Esophagus squamous epithelium (tissue), 5 donors: ENCODE results near the gene FNIP1. TPM values are rescaled to one million over a fixed set of nuclear protein-coding genes. Genes with fewer than 3 reads are reported as not detected.

Experiments used
- DNase-seq: peaks from one replicate; lab custom pipeline; 2025; lab: John Stamatoyannopoulos, UW
- H3K27ac ChIP-seq, 4 donors: fragments of 200-600 bp; sonication (generic); one replicate each; pipeline ENCODE4 v1.5.1; 2016 to 2019; ENCODE audit warnings: mild to moderate bottlenecking in 1 of 4
- H3K27me3 ChIP-seq, 4 donors: fragments of 200-600 bp; sonication (generic); 1 replicate in 3 of 4; 2 replicates in 1 of 4; pipeline versions ENCODE4 v1.5.1 to v1.6.0; 2017 to 2021; ENCODE audit warnings: antibody characterized with exemption in 1 of 4
- H3K36me3 ChIP-seq, 3 donors: fragments of 200-600 bp; sonication (generic); one replicate each; pipeline ENCODE4 v1.5.1; 2016 to 2019
- H3K4me1 ChIP-seq, 3 donors: fragments of 200-600 bp; sonication (generic); one replicate each; pipeline ENCODE4 v1.5.1; 2017 to 2019
- H3K4me3 ChIP-seq, 4 donors: fragments of 200-600 bp; sonication (generic); 1 replicate in 3 of 4; 2 replicates in 1 of 4; pipeline ENCODE4 v1.5.1; 2016 to 2019; ENCODE audit warnings: mild to moderate bottlenecking in 2 of 4, moderate library complexity in 1 of 4
- H3K9me3 ChIP-seq, 3 donors: fragments of 200-600 bp; sonication (generic); one replicate each; pipeline ENCODE4 v1.5.1; 2016 to 2019
- POLR2A ChIP-seq, 4 donors: fragments of 450-650 bp; IDR thresholded peaks; one replicate each; pipeline ENCODE4 v1.6.1; 2017; ENCODE audit warnings: antibody characterized with exemption in 4 of 4, mild to moderate bottlenecking in 4 of 4, moderate library complexity in 3 of 4
- WGBS, 2 donors: methylation state at CpG; one replicate each; pipeline ENCODE4 v1.1.5; 2018; 5-methylcytosine and 5-hydroxymethylcytosine counted together
- intact Hi-C: fragments of 100-400 bp; cut with DNase I; formaldehyde crosslinking; loops from one replicate; pipeline ENCODE4 v1.15.0; 2022
- total RNA-seq, 4 donors: library from RNA; depleted of rRNA; stranded (reverse); fragments of >200 nt; gene quantifications; one replicate each; pipeline ENCODE4 v1.1.0, GENCODE V29; 2016
- TF ChIP-seq, protein P1 (sequence below), 6 experiments: fragments of 450-650 bp in 4 of 6; fragments of 200-600 bp in 2 of 6; sonication (generic) in 2 of 6; IDR thresholded peaks; one replicate each; pipeline ENCODE4 v1.5.1; 2016 to 2019; ENCODE audit warnings: antibody characterized with exemption in 6 of 6, mild to moderate bottlenecking in 4 of 6, moderate library complexity in 4 of 6
- donor health status: DM: yes; HTN: yes; CAD: no.

FNIP1 gene
- total RNA-seq, 4 donors from 2014 or later, result 7.6 to 41.6 (median 20.7) TPM

DNA sequence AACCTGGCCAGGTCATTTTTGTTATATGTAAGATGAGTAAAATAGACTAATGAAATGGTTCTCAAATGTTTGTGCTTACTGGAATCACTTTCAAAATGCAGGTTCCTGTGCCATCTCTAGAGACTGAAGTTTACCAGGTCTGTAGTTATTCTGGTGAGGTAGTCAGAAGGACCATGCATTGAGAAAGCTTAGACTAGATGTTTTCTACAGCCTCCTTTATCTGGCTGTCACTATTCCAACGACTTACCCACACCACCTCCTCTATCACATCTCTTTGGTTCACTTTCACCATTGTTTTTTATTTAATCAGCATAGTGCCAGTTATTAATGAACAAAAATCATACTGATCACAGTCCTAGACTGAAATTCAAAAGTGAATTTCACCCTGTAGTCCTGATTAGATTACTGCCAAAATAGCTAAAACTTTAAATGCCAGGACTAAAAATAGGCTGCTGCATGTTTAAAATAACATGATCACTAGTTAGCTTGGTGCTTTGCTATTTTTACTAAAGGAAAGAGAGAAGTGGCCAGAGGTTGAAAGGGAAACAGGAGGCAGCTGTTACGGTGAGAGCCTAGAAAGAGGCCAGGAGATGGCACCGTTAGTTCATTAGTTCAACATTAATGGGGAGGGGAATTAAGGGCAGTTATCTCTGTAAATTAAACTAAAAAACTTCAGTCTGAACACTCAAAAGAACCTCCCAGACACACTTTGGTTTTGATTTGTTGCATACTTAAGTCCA, 13.9 kb upstream of the FNIP1 start:
- Histone ChIP-seq H3K27ac (no peak overlapping the region), H3K4me3 (no peak overlapping the region), H3K4me1 (no peaks in the 10 kb centered on the region), H3K9me3 (no peaks in the 10 kb centered on the region), H3K36me3 (no peaks in the 10 kb centered on the region), H3K27me3 (no peaks in the 10 kb centered on the region)
- 7 to 17% methylated on average over 3 of the region's 3 CpGs for WGBS, 2 donors
- TF ChIP-seq POLR2A (IDR thresholded peaks at IDR 0.05), result no peak
- TF ChIP-seq, protein P1, sequence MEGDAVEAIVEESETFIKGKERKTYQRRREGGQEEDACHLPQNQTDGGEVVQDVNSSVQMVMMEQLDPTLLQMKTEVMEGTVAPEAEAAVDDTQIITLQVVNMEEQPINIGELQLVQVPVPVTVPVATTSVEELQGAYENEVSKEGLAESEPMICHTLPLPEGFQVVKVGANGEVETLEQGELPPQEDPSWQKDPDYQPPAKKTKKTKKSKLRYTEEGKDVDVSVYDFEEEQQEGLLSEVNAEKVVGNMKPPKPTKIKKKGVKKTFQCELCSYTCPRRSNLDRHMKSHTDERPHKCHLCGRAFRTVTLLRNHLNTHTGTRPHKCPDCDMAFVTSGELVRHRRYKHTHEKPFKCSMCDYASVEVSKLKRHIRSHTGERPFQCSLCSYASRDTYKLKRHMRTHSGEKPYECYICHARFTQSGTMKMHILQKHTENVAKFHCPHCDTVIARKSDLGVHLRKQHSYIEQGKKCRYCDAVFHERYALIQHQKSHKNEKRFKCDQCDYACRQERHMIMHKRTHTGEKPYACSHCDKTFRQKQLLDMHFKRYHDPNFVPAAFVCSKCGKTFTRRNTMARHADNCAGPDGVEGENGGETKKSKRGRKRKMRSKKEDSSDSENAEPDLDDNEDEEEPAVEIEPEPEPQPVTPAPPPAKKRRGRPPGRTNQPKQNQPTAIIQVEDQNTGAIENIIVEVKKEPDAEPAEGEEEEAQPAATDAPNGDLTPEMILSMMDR (IDR thresholded peaks at IDR 0.05), result peak in 1 of 6 experiments; percentile 6
- no peak for DNase-seq
- intact Hi-C loops, result no loop called here

DNA sequence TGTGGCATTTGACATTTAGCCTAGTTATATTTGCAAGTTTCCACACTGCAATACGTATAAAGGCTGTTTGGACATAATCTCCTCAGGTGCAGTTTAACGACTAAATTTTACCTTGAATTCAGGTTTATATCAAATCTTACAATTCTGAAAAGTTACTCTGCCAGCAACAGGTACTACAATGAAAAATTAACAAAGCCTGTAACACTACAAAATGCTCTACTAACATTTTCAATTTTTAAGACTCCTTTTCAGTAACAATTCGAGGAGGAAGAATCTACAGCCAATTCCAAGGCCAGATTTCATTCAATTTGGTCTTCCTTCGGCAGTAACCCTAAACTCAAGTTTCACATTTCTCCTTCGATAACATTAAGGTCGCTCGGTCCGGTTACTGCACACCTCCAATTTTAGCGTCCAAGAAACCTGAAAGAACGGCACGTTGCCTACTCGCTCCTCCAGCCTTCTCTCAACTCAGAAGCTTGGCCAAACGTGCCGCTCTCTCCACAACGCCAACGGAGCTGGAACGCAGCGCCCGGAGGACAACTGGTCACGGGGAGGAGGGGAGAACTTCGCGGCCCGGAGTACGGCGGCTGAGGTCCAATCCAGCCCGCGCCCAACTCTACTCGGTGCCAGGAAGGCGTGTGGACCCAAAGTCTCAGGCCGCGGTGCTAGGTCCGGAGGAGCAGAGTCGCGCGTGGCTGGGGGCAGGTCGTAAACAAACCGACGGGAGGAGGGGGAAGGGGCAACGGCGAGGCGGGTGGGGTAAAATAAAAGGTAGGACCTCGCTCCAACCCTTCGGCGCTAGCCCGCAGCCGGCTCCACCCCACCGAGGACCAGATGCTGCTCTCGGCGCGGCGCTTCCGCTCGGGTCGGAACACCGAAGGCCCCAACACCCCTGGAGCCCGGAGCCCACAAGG, 681 bp downstream of the FNIP1 start:
- DNase-seq, result peak; percentile 35
- TF ChIP-seq POLR2A (IDR thresholded peaks at IDR 0.05), result no peak
- TF ChIP-seq, protein P1 (IDR thresholded peaks at IDR 0.05), result no peak
- Histone ChIP-seq H3K27me3 (no peaks in the 10 kb centered on the region), H3K4me1 (peaks cover 4 to 47% (median 22%) of the 10 kb centered on the region in 3 donors), H3K27ac (peak overlapping the region; percentile 98 to 99 (median 98)), H3K36me3 (no peaks in the 10 kb centered on the region), H3K4me3 (peak overlapping the region; percentile 90 to 99 (median 97)), H3K9me3 (no peaks in the 10 kb centered on the region)
- 1% methylated on average over 10 to 33 of the region's 56 CpGs for WGBS, 2 donors
- intact Hi-C loops, result loop anchor here (10.0 kb wide), 1 partner anchor 161 kb away; the partner anchor contains the start of gene RAPGEF6

DNA sequence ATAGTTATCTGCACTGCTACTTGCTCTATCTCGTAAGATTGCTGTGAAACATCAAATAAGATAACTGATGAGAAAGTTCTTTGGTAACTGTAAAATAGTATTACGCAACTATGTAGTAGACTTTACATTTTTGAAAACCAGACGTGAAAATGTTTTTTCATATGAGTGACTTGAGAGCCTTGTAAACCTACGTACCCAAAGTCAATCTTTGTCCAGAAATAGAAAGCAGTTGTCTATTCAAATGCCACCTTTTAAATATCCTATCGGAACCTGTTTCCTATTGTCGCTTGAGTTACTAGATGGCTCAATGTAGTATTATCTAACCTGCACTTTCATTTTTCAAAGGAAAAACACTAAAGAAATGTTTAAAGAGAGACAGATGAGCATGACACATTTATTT, 1.6 kb downstream of the FNIP1 start:
- H3K9me3 ChIP-seq, result no peaks in the 10 kb centered on the region
- H3K27me3 ChIP-seq, result no peaks in the 10 kb centered on the region
- peak overlapping the region in 3 of 4 donors; percentile 90 to 99 (median 98) for H3K4me3 ChIP-seq
- no peaks in the 10 kb centered on the region for H3K36me3 ChIP-seq
- intact Hi-C loops, result loop anchor here (10.0 kb wide), 1 partner anchor 160 kb away; the partner anchor contains the start of gene RAPGEF6
- H3K4me1 ChIP-seq, result peaks cover 4 to 50% (median 22%) of the 10 kb centered on the region in 3 donors
- peak overlapping the region in 2 of 4 donors; percentile 0 to 99 for H3K27ac ChIP-seq
- WGBS, 2 donors, result 28 to 38% methylated on average over 6 of the region's 6 CpGs
- DNase-seq, result no peak
- TF ChIP-seq POLR2A (IDR thresholded peaks at IDR 0.05), result no peak
- TF ChIP-seq, protein P1 (IDR thresholded peaks at IDR 0.05), result no peak

DNA sequence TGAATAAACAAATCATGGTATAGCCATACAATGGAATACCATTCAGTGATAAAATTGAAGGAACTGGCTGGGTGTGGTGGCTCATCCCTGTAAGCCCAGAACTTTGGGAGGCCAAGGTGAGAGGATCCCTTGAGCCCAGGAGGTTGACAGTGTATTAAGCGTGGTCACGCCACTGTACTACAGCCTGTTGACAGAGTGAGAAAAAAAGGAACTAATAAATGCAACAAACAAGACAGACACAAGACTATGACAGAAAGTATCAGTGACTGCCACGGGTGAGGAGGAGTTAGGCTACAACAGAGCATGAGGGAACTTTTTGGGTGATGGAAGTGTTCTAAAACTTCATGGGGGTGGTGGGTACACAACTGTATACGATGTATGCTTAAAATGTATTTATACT, 2.2 kb downstream of the FNIP1 start:
- TF ChIP-seq, protein P1 (IDR thresholded peaks at IDR 0.05), result no peak
- no peak for TF ChIP-seq POLR2A (IDR thresholded peaks at IDR 0.05)
- no peak overlapping the region for H3K27ac ChIP-seq
- peak overlapping the region in 2 of 4 donors; percentile 90 to 99 for H3K4me3 ChIP-seq
- H3K27me3 ChIP-seq, result no peaks in the 10 kb centered on the region
- intact Hi-C loops, result loop anchor here (10.0 kb wide), 1 partner anchor 160 kb away; the partner anchor contains the start of gene RAPGEF6
- DNase-seq, result no peak
- H3K36me3 ChIP-seq, result no peaks in the 10 kb centered on the region
- 72 to 77% methylated on average over 4 of the region's 4 CpGs for WGBS, 2 donors
- H3K4me1 ChIP-seq, result peaks cover 4 to 50% (median 22%) of the 10 kb centered on the region in 3 donors
- H3K9me3 ChIP-seq, result no peaks in the 10 kb centered on the region
